HCT116 (cell line): ENCODE measurements around the gene GLI3. TPM values are rescaled to one million over a fixed set of nuclear protein-coding genes. Genes with fewer than 3 reads are reported as not detected.

Source experiments
- ATAC-seq: fragments of 200-7000 bp; cut with Tn5 transposase; 2 replicates; pipeline ENCODE4 v1.9.1; 2020; ENCODE audit warnings: mild to moderate bottlenecking, moderate library complexity
- BruUV-seq: library from RNA; stranded (reverse); fragments of 400-500 nt; replicated peaks from 2 replicates; lab custom pipeline; 2021; lab: Mats Ljungman, UMichigan
- CTCF ChIA-PET: fragments of 300-600 bp; sonication (Branson Sonifier 250); formaldehyde crosslinking; loops from one replicate; lab custom pipeline; 2021; ENCODE audit warnings: antibody characterized with exemption; lab: Charles Lee
- POLR2A ChIA-PET: fragments of 300-600, 350-600 bp; sonication (Branson Sonifier 250); formaldehyde crosslinking; loops from one replicate; lab custom pipeline; 2021; ENCODE audit warnings: antibody characterized with exemption; lab: Charles Lee
- RAD21 ChIA-PET, 2 experiments: fragments of 300-600 bp; sonication (Branson Sonifier 250); formaldehyde crosslinking; loops; one replicate each; lab custom pipeline; 2023; ENCODE audit warnings: low total read pairs in 2 of 2; ENCODE audit not compliant: uncharacterized antibody in 2 of 2, unreplicated experiment in 2 of 2, low non-redundant PET in 1 of 2; lab: Charles Lee
- DNase-seq: peaks from one replicate; pipeline ENCODE4 v3.0.0-alpha.2; 2010; ENCODE audit warnings: low read depth, low spot score
- H2AFZ ChIP-seq: fragments of 200-600 bp; shearing (Covaris generic), sonication (generic); 2 replicates; pipeline ENCODE4 v1.6.1; 2017; ENCODE audit warnings: low read depth, mixed run types, mixed read lengths, antibody characterized with exemption, low read length; ENCODE audit not compliant: poor library complexity, severe bottlenecking
- H3K27ac ChIP-seq: 2 replicates; pipeline ENCODE4 v1.5.1; 2012; ENCODE audit warnings: low read depth, low read length
- H3K27me3 ChIP-seq: fragments of 200-600 bp; sonication (generic); 2 replicates; pipeline ENCODE4 v1.6.1; 2016; ENCODE audit warnings: mixed run types, low read length, mixed read lengths; ENCODE audit not compliant: insufficient read depth
- H3K36me3 ChIP-seq, 2 experiments: fragments of 200-500 bp in 1 of 2; fragments of 200-600 bp in 1 of 2; sonication (Bioruptor generic) in 1 of 2; sonication (generic) in 1 of 2; 2 replicates each; pipeline versions ENCODE4 v1.5.1 to v1.6.1; 2014 to 2016; ENCODE audit warnings: low read length in 2 of 2, inconsistent platforms in 1 of 2, mixed read lengths in 1 of 2, mixed run types in 1 of 2; ENCODE audit not compliant: insufficient read depth in 2 of 2, control insufficient read depth in 1 of 2
- H3K4me1 ChIP-seq, 2 experiments: fragments of 200-600 bp in 1 of 2; sonication (generic) in 1 of 2; 2 replicates each; pipeline versions ENCODE4 v1.5.1 to v1.6.1; 2012 to 2017; ENCODE audit warnings: low read length in 2 of 2, inconsistent platforms in 1 of 2, mild to moderate bottlenecking in 1 of 2, mixed read lengths in 1 of 2, mixed run types in 1 of 2, moderate library complexity in 1 of 2; ENCODE audit not compliant: insufficient read depth in 2 of 2, control insufficient read depth in 1 of 2
- H3K4me2 ChIP-seq: fragments of 200-600 bp; sonication (generic); 2 replicates; pipeline ENCODE4 v1.6.1; 2017; ENCODE audit warnings: mixed run types, low read length, mixed read lengths
- H3K4me3 ChIP-seq, 2 experiments: fragments of 200-600 bp in 1 of 2; sonication (generic) in 1 of 2; replicated peaks in 1 of 2; 2 replicates each; pipeline ENCODE4 v1.5.1; 2011 to 2016; ENCODE audit warnings: low read length in 2 of 2, control low read depth in 1 of 2, low read depth in 1 of 2, mild to moderate bottlenecking in 1 of 2, mixed read lengths in 1 of 2, mixed run types in 1 of 2
- H3K79me2 ChIP-seq: fragments of 200-600 bp; sonication (generic); 2 replicates; pipeline ENCODE4 v1.6.1; 2017; ENCODE audit warnings: mild to moderate bottlenecking, mixed run types, low read length, moderate library complexity, mixed read lengths; ENCODE audit not compliant: insufficient read depth
- H3K9ac ChIP-seq: fragments of 200-600 bp; sonication (generic); 2 replicates; pipeline ENCODE4 v1.6.1; 2016; ENCODE audit warnings: low read length, mixed read lengths
- H3K9me2 ChIP-seq: fragments of 200-600 bp; sonication (generic), shearing (Covaris generic); 2 replicates; pipeline ENCODE4 v1.6.1; 2017; ENCODE audit warnings: mixed run types, mild to moderate bottlenecking, moderate library complexity; ENCODE audit not compliant: insufficient read depth
- H3K9me3 ChIP-seq, 2 experiments: fragments of 200-500 bp in 1 of 2; fragments of 200-600 bp in 1 of 2; sonication (Bioruptor generic) in 1 of 2; sonication (generic) in 1 of 2; 2 replicates each; pipeline ENCODE4 v1.6.1; 2014 to 2017; ENCODE audit warnings: low read length in 2 of 2, mixed read lengths in 2 of 2, inconsistent platforms in 1 of 2, low read depth in 1 of 2, mild to moderate bottlenecking in 1 of 2, mixed run types in 1 of 2, moderate library complexity in 1 of 2; ENCODE audit not compliant: control insufficient read depth in 1 of 2, insufficient read depth in 1 of 2
- H4K20me1 ChIP-seq: fragments of 200-600 bp; sonication (generic), shearing (Covaris generic); 2 replicates; pipeline ENCODE4 v1.6.1; 2017; ENCODE audit warnings: mixed run types, mild to moderate bottlenecking, moderate library complexity; ENCODE audit not compliant: insufficient read depth
- ATF3 ChIP-seq: IDR thresholded peaks from 2 replicates; pipeline ENCODE4 v1.6.1; 2012
- CEBPB ChIP-seq: IDR thresholded peaks from 2 replicates; pipeline ENCODE4 v1.6.1; 2012; ENCODE audit warnings: low read depth
- EGR1 ChIP-seq: IDR thresholded peaks from 2 replicates; pipeline ENCODE4 v1.6.1; 2012; ENCODE audit warnings: low read depth
- FOSL1 ChIP-seq: IDR thresholded peaks from 2 replicates; pipeline ENCODE4 v1.6.1; 2012; ENCODE audit warnings: low read depth
- JUND ChIP-seq: IDR thresholded peaks from 2 replicates; pipeline ENCODE4 v1.6.1; 2012
- MAX ChIP-seq: IDR thresholded peaks from 2 replicates; pipeline ENCODE4 v1.6.1; 2012
- POLR2AphosphoS5 ChIP-seq: IDR thresholded peaks from 2 replicates; pipeline ENCODE4 v1.6.1; 2011; ENCODE audit warnings: mild to moderate bottlenecking, low read depth, low read length, moderate library complexity
- SIN3A ChIP-seq: IDR thresholded peaks from 2 replicates; pipeline ENCODE4 v1.6.1; 2012; ENCODE audit warnings: low read depth
- SP1 ChIP-seq: IDR thresholded peaks from 2 replicates; pipeline ENCODE4 v1.6.1; 2012; ENCODE audit warnings: low read depth
- SRF ChIP-seq: IDR thresholded peaks from 2 replicates; pipeline ENCODE4 v1.6.1; 2012; ENCODE audit warnings: low read depth
- ZBTB33 ChIP-seq: IDR thresholded peaks from 2 replicates; pipeline ENCODE4 v1.6.1; 2011; ENCODE audit warnings: mild to moderate bottlenecking, low read length, moderate library complexity; ENCODE audit not compliant: insufficient replicate concordance; ENCODE audit errors: extremely low read depth
- intact Hi-C: fragments of 100-400 bp; cut with micrococcal nuclease; formaldehyde crosslinking; loops from 2 replicates; pipeline ENCODE4 v1.10.0; 2022
- total RNA-seq: library from RNA; stranded (reverse); gene quantifications from one replicate; pipeline ENCODE4 v1.2.1, GENCODE V29; 2021; ENCODE audit not compliant: unreplicated experiment

Gene GLI3
- total RNA-seq, 1 experiment from 2014 or later = 0.07 TPM

GRCh38 chr7:42250411-42250810, 13.4 kb upstream of the GLI3 start:
- Histone ChIP-seq H3K4me2 (no peak overlapping the region), H3K4me1 (no peaks in the 10 kb centered on the region), H4K20me1 (no peaks in the 10 kb centered on the region), H3K36me3 (no peaks in the 10 kb centered on the region), H3K27me3 (no peaks in the 10 kb centered on the region), H2AFZ (no peak overlapping the region), H3K4me3 (no peak overlapping the region), H3K9ac (no peak overlapping the region), H3K27ac (no peak overlapping the region), H3K9me3 (no peaks in the 10 kb centered on the region; a peak in 1 of 4 replicates), H3K79me2 (no peaks in the 10 kb centered on the region), H3K9me2 (no peaks in the 10 kb centered on the region)
- intact Hi-C loops = no loop called here
- ChIA-PET RAD21 (no interaction called here), POLR2A (no interaction called here), CTCF (no interaction called here)
- ATAC-seq = no peak
- no peak for DNase-seq
- BruUV-seq = no TSS peak
- TF ChIP-seq POLR2AphosphoS5 (no peak), ATF3 (no peak), EGR1 (no peak), CEBPB (no peak), FOSL1 (no peak), MAX (no peak), SRF (no peak), SP1 (no peak), SIN3A (no peak), JUND (no peak), ZBTB33 (no peak)
